GM19025 (cell line): ENCODE measurements around the gene SNED1.

Source experiments
- ATAC-seq: cut with Tn5 transposase; IDR thresholded peaks from one replicate; pipeline ENCODE4 v1.9.1; 2021; ENCODE audit warnings: mild to moderate bottlenecking, low read depth, moderate library complexity; ENCODE audit not compliant: unreplicated experiment

Gene SNED1

DNA sequence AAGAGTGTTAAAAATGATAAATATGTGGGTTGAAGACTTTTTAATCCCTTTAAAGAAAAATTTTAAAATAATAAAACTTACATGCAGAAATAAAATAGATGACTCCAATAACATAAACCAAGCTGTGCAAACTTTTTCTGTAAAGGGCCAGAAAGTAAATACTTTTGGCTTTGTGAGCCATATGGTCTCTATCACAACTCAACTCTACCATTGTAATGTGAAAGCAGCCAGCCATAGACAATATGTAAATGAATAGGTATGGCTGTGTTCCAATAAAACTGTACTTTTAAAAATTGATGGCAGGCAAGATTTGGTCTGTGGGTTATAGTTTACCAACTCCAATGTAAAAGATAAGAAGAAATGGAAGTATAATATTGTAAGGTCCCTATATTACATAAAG, 45.2 kb downstream of the SNED1 start:
- no peak for ATAC-seq

- ATAC-seq: no peak
Measured at GRCh38 chr2:241047253-241048010, 49.0 kb downstream of the SNED1 start.

DNA sequence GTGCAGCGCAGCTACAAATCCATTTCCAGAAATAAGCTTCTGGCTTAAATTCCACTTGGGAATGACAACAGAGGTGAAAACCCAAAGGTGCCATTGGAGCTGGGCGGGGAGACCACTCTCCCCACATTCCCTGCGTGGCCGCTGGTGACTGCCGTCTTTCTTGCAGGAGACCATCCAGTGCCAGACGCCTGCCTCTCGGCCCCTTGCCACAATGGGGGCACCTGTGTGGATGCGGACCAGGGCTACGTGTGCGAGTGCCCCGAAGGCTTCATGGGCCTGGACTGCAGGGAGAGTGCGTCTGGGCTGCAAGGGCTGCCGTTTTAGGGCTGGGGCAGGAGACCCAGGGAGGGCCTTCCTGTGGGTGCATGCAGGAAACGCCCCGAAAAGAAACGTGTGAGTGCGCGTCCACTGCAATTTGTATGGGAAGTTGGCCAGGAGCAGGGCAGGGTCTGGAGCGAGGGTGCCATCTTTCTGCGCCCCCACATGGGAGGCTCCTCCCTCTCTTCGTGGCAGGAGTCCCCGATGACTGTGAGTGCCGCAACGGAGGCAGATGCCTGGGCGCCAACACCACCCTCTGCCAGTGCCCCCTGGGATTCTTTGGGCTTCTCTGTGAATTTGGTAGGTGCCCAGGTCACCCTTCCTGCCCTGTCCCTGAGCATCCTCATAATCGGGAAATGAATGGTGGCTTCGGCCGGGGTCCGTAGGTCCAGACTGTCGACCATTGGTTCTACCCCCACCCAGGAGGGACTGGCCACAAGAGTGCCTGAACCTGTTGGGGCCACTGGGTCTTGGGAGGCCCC, 49.9 kb downstream of the SNED1 start:
- no peak for ATAC-seq

GRCh38 chr2:241048949-241049343, 50.5 kb downstream of the SNED1 start:
- no peak for ATAC-seq

GRCh38 chr2:241049739-241050623, 51.6 kb downstream of the SNED1 start:
- ATAC-seq: no peak

GRCh38 chr2:241050624-241051577, 52.5 kb downstream of the SNED1 start:
- ATAC-seq: no peak

GRCh38 chr2:241051578-241052487, 53.4 kb downstream of the SNED1 start:
- no peak for ATAC-seq

DNA sequence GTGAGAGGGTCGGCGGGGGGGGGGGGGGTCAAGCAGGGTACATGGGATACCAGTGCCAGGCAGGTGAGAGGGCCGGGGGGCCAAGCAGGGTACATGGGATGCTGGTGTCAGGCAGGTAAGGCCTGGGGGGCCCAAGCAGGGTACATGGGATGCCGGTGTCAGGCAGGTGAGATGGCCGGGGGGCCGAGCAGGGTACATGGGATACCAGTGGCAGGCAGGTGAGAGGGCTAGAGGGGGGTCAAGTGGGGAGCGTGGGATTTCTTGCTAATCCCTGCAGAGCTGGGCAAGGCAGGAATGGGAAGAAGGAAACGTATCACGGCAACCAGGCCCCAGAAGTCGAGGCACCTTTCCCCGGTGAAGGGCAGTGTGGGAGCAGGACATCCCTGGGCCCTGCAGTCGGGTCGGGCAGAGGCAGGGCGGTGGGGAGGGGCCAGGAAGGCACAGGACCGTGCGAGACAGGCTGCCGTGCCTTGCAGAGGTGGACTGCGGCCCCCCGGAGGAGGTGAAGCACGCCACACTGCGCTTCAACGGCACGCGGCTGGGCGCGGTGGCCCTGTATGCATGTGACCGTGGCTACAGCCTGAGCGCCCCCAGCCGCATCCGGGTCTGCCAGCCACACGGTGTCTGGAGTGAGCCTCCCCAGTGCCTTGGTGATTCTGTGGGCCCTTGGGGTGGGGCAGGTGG, 54.4 kb downstream of the SNED1 start:
- no peak for ATAC-seq

DNA sequence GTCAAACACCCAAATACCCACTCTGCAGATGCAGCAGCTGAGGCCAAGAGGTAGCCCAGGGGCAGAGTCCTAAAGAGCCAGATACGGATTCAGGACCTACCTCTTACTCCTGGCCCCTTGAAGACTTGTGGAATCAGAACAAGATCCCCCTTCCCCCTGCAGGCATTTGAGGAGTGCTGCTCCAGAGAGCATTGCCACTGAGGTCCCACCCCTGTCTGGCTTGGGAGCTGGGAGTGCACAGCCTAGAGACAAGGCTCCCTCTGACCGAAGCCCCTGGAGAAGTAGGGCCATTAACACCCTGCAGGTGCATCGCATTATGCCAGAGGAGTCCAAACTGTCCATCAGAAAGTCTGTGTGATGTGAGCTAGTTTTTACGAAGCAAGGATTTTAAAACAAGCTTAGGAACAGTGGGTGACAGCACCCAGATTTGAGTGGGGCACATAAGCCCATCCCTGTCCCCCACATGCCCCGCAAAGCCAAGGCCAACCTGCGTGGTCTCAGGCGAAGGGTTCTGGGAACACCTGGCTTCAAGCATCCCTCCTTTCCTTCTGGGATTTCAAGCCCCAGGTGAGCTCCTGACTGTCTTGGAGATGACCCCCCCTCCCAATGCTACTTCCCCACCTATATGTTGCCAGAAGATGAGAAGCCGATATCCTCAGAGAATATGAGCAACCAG, 55.3 kb downstream of the SNED1 start:
- ATAC-seq: no peak

DNA sequence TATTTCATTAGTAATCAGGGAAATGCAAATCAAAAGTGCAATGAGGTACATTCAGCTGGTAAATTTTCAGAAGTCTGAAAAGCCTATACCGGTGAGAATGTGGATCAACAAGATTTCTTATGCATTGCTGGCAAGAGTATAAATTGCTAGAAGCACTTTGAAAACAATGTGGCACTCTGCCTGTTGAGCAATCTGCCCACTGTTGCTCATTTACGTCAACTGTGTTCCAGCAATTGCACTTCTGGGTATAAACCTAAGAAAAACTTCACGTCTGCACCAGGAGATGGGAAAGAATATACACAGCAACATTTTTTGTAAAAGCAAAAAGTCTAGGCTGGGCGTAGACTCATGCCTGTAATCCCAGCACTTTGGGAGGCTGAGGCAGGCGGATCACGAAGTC, 62.9 kb downstream of the SNED1 start:
- no peak for ATAC-seq

- no peak for ATAC-seq
Measured at GRCh38 chr2:241062389-241063092, 64.1 kb downstream of the SNED1 start.

DNA sequence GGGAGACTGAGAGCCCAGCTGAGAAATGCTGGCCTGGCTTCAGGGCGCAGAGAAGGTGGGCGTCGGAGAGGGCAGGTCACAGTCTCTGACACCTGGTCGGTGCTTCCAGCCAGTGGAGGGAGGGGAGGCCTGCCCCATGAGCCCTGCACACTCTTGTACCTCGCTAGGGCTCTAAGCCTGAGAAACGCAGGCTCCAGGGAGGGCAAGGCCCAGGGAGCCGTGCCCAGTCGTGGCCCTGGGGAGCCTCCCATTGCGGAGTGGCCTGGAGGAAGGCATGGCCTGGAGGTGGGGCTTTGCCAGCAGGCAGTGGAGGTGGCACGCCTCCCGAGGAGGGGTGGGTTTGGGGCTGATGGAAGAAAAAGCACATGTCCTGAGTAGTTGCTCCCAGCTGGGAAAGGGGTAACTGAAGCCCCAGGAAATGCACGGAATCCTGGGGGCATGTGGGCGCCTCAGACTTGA, 64.7 kb downstream of the SNED1 start:
- ATAC-seq: no peak

DNA sequence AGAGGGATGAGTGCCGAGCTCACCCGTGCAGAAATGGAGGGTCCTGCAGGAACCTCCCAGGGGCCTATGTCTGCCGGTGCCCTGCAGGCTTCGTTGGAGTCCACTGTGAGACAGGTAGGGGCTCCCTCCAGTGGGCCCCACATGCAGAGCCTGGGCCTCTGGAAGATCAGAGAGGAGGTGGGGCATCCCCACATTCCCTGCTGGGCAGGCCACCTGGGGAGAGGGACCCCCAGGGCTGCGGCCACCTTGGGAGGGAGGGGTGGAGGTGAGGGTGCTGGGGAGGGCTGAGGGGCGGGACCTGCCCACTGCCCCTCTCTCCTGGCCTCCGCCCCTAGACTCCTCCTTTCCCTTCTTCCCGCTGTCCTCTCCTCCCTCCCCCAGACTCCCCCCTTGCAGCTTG, 65.2 kb downstream of the SNED1 start:
- ATAC-seq: no peak

DNA sequence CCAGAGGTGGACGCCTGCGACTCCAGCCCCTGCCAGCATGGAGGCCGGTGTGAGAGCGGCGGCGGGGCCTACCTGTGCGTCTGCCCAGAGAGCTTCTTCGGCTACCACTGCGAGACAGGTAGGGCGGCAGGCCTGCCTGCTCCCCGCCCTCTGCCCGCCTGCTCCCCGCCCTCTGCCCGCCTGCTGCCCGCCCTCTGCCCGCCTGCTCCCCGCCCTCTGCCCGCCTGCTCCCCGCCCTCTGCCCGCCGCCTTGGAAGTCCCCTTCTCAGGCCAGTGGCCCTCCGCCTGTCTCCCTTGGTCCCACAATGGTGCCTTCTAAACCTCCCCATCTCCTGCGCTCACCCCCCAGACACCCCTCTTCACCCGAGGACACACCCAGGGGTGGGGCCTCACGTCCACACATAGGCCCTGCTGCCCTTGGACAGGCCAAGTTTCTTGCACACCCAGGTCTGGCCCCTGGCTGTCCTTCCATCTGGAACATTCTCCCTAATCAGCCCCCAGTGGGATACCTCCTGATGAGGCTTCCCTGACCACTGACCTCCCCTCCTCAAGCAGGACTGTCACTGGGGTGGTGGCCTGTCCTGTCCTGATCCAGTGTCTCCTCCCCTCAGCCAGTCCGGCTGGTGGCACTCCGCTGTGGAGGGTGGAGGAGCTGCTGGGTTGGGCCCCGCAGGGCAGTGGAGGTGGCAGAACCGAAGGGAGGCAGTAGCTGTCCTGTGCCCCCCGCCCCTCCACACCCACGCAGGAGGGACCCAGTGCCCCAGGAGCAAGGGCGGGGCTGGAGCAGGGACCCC, 65.8 kb downstream of the SNED1 start:
- ATAC-seq: no peak

GRCh38 chr2:241064802-241065354, 66.5 kb downstream of the SNED1 start:
- no peak for ATAC-seq

GRCh38 chr2:241065355-241065803, 67.0 kb downstream of the SNED1 start:
- no peak for ATAC-seq
